ENCODE results near the gene SVOPL.

DNA sequence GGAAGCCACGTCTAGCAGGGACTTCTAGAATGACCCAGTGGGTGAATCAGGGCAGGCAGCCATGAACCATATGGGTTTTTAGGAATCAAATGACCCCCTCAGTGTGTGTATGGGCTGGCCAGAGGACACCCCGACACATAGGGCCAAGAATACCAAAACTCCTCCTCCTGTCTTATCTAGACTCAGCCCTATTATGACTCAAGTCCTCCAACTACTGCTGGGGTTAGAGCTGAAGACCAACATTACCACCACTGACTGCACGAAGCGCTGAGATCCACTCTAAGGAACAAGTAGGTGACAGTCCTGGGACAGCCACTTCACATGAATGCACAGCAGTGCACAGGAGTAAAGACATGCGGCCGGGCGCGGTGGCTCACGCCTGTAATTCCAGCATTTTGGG lies 11.5 kb upstream of the SVOPL start:
- TF ChIP-seq CTCF (IDR thresholded peaks at IDR 0.05): no peak
- no peak for TF ChIP-seq POLR2A (IDR thresholded peaks at IDR 0.05)
- TF ChIP-seq POLR2AphosphoS5 (IDR thresholded peaks at IDR 0.05; ENCODE audit: insufficient read depth in 1 of 2, low read depth in 1 of 2): no peak
